IMR-90 (cell line): ENCODE results near the gene SIPA1. TPM values are rescaled to one million over a fixed set of nuclear protein-coding genes. Genes with fewer than 3 reads are reported as not detected.

Source experiments
- ATAC-seq: fragments of 200-7000 bp; cut with Tn5 transposase; 2 replicates; pipeline ENCODE4 v1.9.1; 2020; ENCODE audit warnings: low read depth, mild to moderate bottlenecking, moderate library complexity
- BruUV-seq: library from RNA; stranded (reverse); fragments of 400-500 nt; replicated peaks from 2 replicates; lab custom pipeline; 2021; lab: Mats Ljungman, UMichigan
- CTCF ChIA-PET: fragments of 300-600 bp; formaldehyde crosslinking; extraction: SDS; loops from one replicate; lab custom pipeline; 2021; ENCODE audit warnings: antibody characterized with exemption; lab: Yijun Ruan, JAX
- POLR2A ChIA-PET: fragments of 300-600 bp; sonication (Branson Sonifier 250); formaldehyde crosslinking; loops from one replicate; lab custom pipeline; 2022; ENCODE audit warnings: antibody characterized with exemption; ENCODE audit not compliant: unreplicated experiment; lab: Charles Lee
- DNase-seq: peaks from one replicate; pipeline ENCODE4 v3.0.0; 2013
- H2AFZ ChIP-seq: replicated peaks from 2 replicates; pipeline ENCODE3; 2013; ENCODE audit warnings: low read length, mild to moderate bottlenecking; ENCODE audit not compliant: poor library complexity
- H2AK5ac ChIP-seq: 2 replicates; pipeline ENCODE4 v1.6.1; 2013; ENCODE audit warnings: low read depth, low read length, inconsistent platforms
- H2AK9ac ChIP-seq: replicated peaks from 2 replicates; pipeline ENCODE3; 2013; ENCODE audit warnings: mild to moderate bottlenecking, low read depth, low read length, moderate library complexity; ENCODE audit not compliant: poor library complexity
- H2BK120ac ChIP-seq: 2 replicates; pipeline ENCODE4 v1.6.1; 2013; ENCODE audit warnings: low read depth, low read length, inconsistent platforms
- H2BK15ac ChIP-seq: 3 replicates; pipeline ENCODE4 v1.6.1; 2013; ENCODE audit warnings: low read depth, low read length, inconsistent platforms
- H2BK20ac ChIP-seq: 2 replicates; pipeline ENCODE4 v1.6.1; 2013; ENCODE audit warnings: low read depth, mild to moderate bottlenecking, inconsistent platforms, low read length, moderate library complexity
- H2BK5ac ChIP-seq: 2 replicates; pipeline ENCODE4 v1.6.1; 2013; ENCODE audit warnings: mild to moderate bottlenecking, low read depth, low read length, inconsistent platforms; ENCODE audit not compliant: poor library complexity, severe bottlenecking
- H3K14ac ChIP-seq: replicated peaks from 2 replicates; pipeline ENCODE4 v1.6.1; 2013; ENCODE audit warnings: low read depth, low read length, inconsistent platforms
- H3K18ac ChIP-seq: 2 replicates; pipeline ENCODE4 v1.6.1; 2013; ENCODE audit warnings: low read depth, low read length, control low read depth
- H3K23ac ChIP-seq: 2 replicates; pipeline ENCODE4 v1.6.1; 2013; ENCODE audit warnings: low read depth, low read length, inconsistent platforms
- H3K27ac ChIP-seq: 2 replicates; pipeline ENCODE4 v1.5.1; 2013; ENCODE audit warnings: mild to moderate bottlenecking, control low read depth, low read length; ENCODE audit not compliant: insufficient read depth
- H3K27me3 ChIP-seq: 2 replicates; pipeline ENCODE4 v1.6.1; 2013; ENCODE audit warnings: low read length; ENCODE audit not compliant: control insufficient read depth, insufficient read depth
- H3K36me3 ChIP-seq: 2 replicates; pipeline ENCODE4 v1.6.1; 2013; ENCODE audit warnings: low read length, mixed read lengths; ENCODE audit not compliant: control insufficient read depth, insufficient read depth
- H3K4ac ChIP-seq: 2 replicates; pipeline ENCODE4 v1.6.1; 2013; ENCODE audit warnings: low read depth, low read length, inconsistent platforms
- H3K4me1 ChIP-seq: 2 replicates; pipeline ENCODE4 v1.6.1; 2013; ENCODE audit warnings: low read length, mixed read lengths; ENCODE audit not compliant: control insufficient read depth, insufficient read depth
- H3K4me2 ChIP-seq: 2 replicates; pipeline ENCODE4 v1.6.1; 2013; ENCODE audit warnings: low read depth, mild to moderate bottlenecking, control low read depth, low read length, moderate library complexity
- H3K4me3 ChIP-seq: 2 replicates; pipeline ENCODE4 v1.5.1; 2013; ENCODE audit warnings: low read depth, mild to moderate bottlenecking, control low read depth, low read length, moderate library complexity; ENCODE audit not compliant: insufficient read depth
- H3K56ac ChIP-seq: 2 replicates; pipeline ENCODE4 v1.6.1; 2013; ENCODE audit warnings: low read length, inconsistent platforms; ENCODE audit not compliant: insufficient read depth; ENCODE audit errors: extremely low read depth
- H3K79me1 ChIP-seq, 2 experiments: 2 replicates each; pipeline ENCODE4 v1.6.1; 2013; ENCODE audit warnings: low read length in 2 of 2, inconsistent platforms in 1 of 2, low read depth in 1 of 2
- H3K9ac ChIP-seq: 2 replicates; pipeline ENCODE4 v1.6.1; 2013; ENCODE audit warnings: low read depth, low read length, control low read depth
- H3K9me1 ChIP-seq: 2 replicates; pipeline ENCODE4 v1.6.1; 2013; ENCODE audit warnings: low read length, inconsistent platforms; ENCODE audit not compliant: insufficient read depth
- H3K9me3 ChIP-seq: 2 replicates; pipeline ENCODE4 v1.6.1; 2013; ENCODE audit warnings: low read length; ENCODE audit not compliant: control insufficient read depth, insufficient read depth
- H4K20me1 ChIP-seq: 2 replicates; pipeline ENCODE4 v1.6.1; 2013; ENCODE audit warnings: low read length, inconsistent platforms; ENCODE audit not compliant: insufficient read depth
- H4K5ac ChIP-seq: 2 replicates; pipeline ENCODE4 v1.6.1; 2013; ENCODE audit warnings: mild to moderate bottlenecking, low read depth, low read length, control low read depth
- H4K8ac ChIP-seq, 2 experiments: 2 replicates each; pipeline ENCODE4 v1.6.1; 2013; ENCODE audit warnings: low read depth in 2 of 2, low read length in 2 of 2, control low read depth in 1 of 2, inconsistent platforms in 1 of 2
- H4K91ac ChIP-seq: 2 replicates; pipeline ENCODE4 v1.6.1; 2013; ENCODE audit warnings: low read depth, low read length, inconsistent platforms; ENCODE audit not compliant: insufficient read depth
- BHLHE40 ChIP-seq: fragments of 150-350 bp; IDR thresholded peaks from 2 replicates; pipeline ENCODE4 v1.6.1; 2016; ENCODE audit warnings: mild to moderate bottlenecking, low read depth, low read length
- CEBPB ChIP-seq: IDR thresholded peaks from 2 replicates; pipeline ENCODE4 v1.6.1; 2012; ENCODE audit warnings: low read depth, low read length, improper control_type of control experiment
- CHD1 ChIP-seq: IDR thresholded peaks from 2 replicates; pipeline ENCODE4 v1.6.1; 2012; ENCODE audit warnings: low read depth, low read length, improper control_type of control experiment
- CTCF ChIP-seq: conservative IDR thresholded peaks from 2 replicates; pipeline ENCODE4 v1.5.1; 2012; ENCODE audit warnings: mild to moderate bottlenecking, low read depth, low read length, improper control_type of control experiment
- ELK1 ChIP-seq: fragments of 150-350 bp; IDR thresholded peaks from 2 replicates; pipeline ENCODE4 v1.6.1; 2016; ENCODE audit warnings: low read depth, mild to moderate bottlenecking, low read length, moderate library complexity, borderline replicate concordance
- FOS ChIP-seq: fragments of 150-350 bp; IDR thresholded peaks from 2 replicates; pipeline ENCODE4 v1.6.1; 2016; ENCODE audit warnings: low read depth, low read length
- MAFK ChIP-seq: IDR thresholded peaks from 2 replicates; pipeline ENCODE4 v1.6.1; 2012; ENCODE audit warnings: low read depth, low read length, improper control_type of control experiment
- MAZ ChIP-seq: IDR thresholded peaks from 2 replicates; pipeline ENCODE4 v1.6.1; 2012; ENCODE audit warnings: low read depth, mild to moderate bottlenecking, low read length, improper control_type of control experiment, moderate library complexity, borderline replicate concordance
- MXI1 ChIP-seq: IDR thresholded peaks from 2 replicates; pipeline ENCODE4 v1.6.1; 2012; ENCODE audit warnings: low read depth, mild to moderate bottlenecking, low read length, moderate library complexity, borderline replicate concordance
- NFE2L2 ChIP-seq: fragments of 150-350 bp; IDR thresholded peaks from 2 replicates; pipeline ENCODE4 v1.6.1; 2016; ENCODE audit warnings: low read depth, mild to moderate bottlenecking, low read length
- POLR2A ChIP-seq: IDR thresholded peaks from 2 replicates; pipeline ENCODE4 v1.6.1; 2012; ENCODE audit warnings: mild to moderate bottlenecking, low read depth, low read length
- RAD21 ChIP-seq: IDR thresholded peaks from 2 replicates; pipeline ENCODE4 v1.6.1; 2012; ENCODE audit warnings: low read length, improper control_type of control experiment
- RCOR1 ChIP-seq: IDR thresholded peaks from 2 replicates; pipeline ENCODE4 v1.6.1; 2012; ENCODE audit warnings: mild to moderate bottlenecking, low read length, improper control_type of control experiment; ENCODE audit not compliant: insufficient replicate concordance
- RFX5 ChIP-seq: IDR thresholded peaks from 2 replicates; pipeline ENCODE4 v1.8.0; 2012; ENCODE audit warnings: low read depth, mild to moderate bottlenecking, low read length, moderate library complexity
- SMC3 ChIP-seq: fragments of 150-350 bp; IDR thresholded peaks from 2 replicates; pipeline ENCODE4 v1.6.1; 2016; ENCODE audit warnings: low read depth, mild to moderate bottlenecking, antibody characterized with exemption, low read length, moderate library complexity
- USF2 ChIP-seq: fragments of 150-350 bp; IDR thresholded peaks from 2 replicates; pipeline ENCODE4 v1.6.1; 2017; ENCODE audit warnings: mild to moderate bottlenecking, antibody characterized with exemption, low read length, low read depth
- WGBS, 2 experiments: methylation state at CpG; one replicate each; pipeline versions ENCODE4 v1.1.5 to v1.1.7; 2013; ENCODE audit warnings: missing lambda C conversion rate in 2 of 2; ENCODE audit not compliant: insufficient read length in 1 of 2; ENCODE audit errors: extremely low coverage in 2 of 2; 5-methylcytosine and 5-hydroxymethylcytosine counted together
- dilution Hi-C: fragments of 300-500 bp; cut with HindIII; formaldehyde crosslinking; loops from one replicate; pipeline ENCODE4 v1.14.3; 2018; ENCODE audit warnings: low sequenced_read_pairs; ENCODE audit not compliant: unreplicated experiment
- in situ Hi-C: fragments of 300-500 bp; cut with MboI; formaldehyde crosslinking; loops from 3 replicates; pipeline ENCODE4 v1.14.3; 2019; ENCODE audit warnings: low sequenced_read_pairs, inconsistent platforms, mixed read lengths
- intact Hi-C: fragments of 100-400 bp; cut with micrococcal nuclease; formaldehyde crosslinking; loops from 2 replicates; pipeline ENCODE4 v1.10.0; 2022
- polyA plus RNA-seq, 3 experiments: library from polyadenylated mRNA; depleted of rRNA; stranded (reverse); fragments of >200 nt; gene quantifications; 2 replicates each; pipeline ENCODE4 v1.2.3, GENCODE V29; 2012; ENCODE audit warnings: low replicate concordance in 1 of 3
- total RNA-seq: library from RNA; depleted of rRNA; stranded (reverse); fragments of >200 nt; gene quantifications from 2 replicates; pipeline ENCODE4 v1.2.3, GENCODE V29; 2012

Gene SIPA1
- total and polyA plus RNA-seq, 2 of the 4 experiments (the other 2 are of a cell fraction), result 10.6 to 39.7 TPM

- in situ Hi-C loops (no loop called here), dilution Hi-C loops (no loop called here), intact Hi-C loops (no loop called here)
- H3K27me3 ChIP-seq, result no peaks in the 10 kb centered on the region
- peak overlapping the region; percentile 29 for H2AFZ ChIP-seq
- H3K14ac ChIP-seq, result no peak overlapping the region
- H4K20me1 ChIP-seq, result peaks cover 41% of the 10 kb centered on the region
- no peaks in the 10 kb centered on the region for H3K9me3 ChIP-seq
- POLR2A ChIA-PET, result no interaction called here
- no peak overlapping the region for H2BK120ac ChIP-seq
- CTCF ChIA-PET, result no interaction called here
- H2AK5ac ChIP-seq, result peak overlapping the region; percentile 86
- H3K4ac ChIP-seq, result no peak overlapping the region
- H4K8ac ChIP-seq, result peak overlapping the region in 1 of 2 experiments; percentile 11; a peak in 1 of 4 replicates
- 0 out of 2 replicates have a peak, but pooled peaks cover 14% of the 10 kb centered on the region for H3K9me1 ChIP-seq
- H3K9ac ChIP-seq, result no peak overlapping the region; the same call in 1 of the 2 replicates
- H3K56ac ChIP-seq, result no peak overlapping the region
- H4K5ac ChIP-seq, result no peak overlapping the region
- BruUV-seq, result no TSS peak
- ATAC-seq, result no peak
- TF ChIP-seq BHLHE40 (no peak), SMC3 (no peak), MAZ (no peak), MXI1 (no peak), NFE2L2 (no peak), ELK1 (no peak), CTCF (no peak), MAFK (no peak), FOS (no peak), RCOR1 (no peak), POLR2A (no peak), RAD21 (no peak), USF2 (no peak), CEBPB (no peak), RFX5 (no peak), CHD1 (no peak)
- DNase-seq, result no peak
- H3K27ac ChIP-seq, result no peak overlapping the region; the same call in 1 of the 2 replicates
- H3K4me2 ChIP-seq, result peak overlapping the region; percentile 39
- no peak overlapping the region for H3K18ac ChIP-seq
- peaks cover 9 to 78% of the 10 kb centered on the region in 2 experiments for H3K79me1 ChIP-seq
- 86% methylated on average over 1 of the region's 7 CpGs; no CpG with 5 or more reads in 1 of the 2 experiments for WGBS, 2 experiments
- H4K91ac ChIP-seq, result no peak overlapping the region
- H3K4me1 ChIP-seq, result peaks cover 19% of the 10 kb centered on the region
- H2AK9ac ChIP-seq, result peak overlapping the region; percentile 100
- no peak overlapping the region for H3K4me3 ChIP-seq
- H2BK5ac ChIP-seq, result no peak overlapping the region
- H2BK20ac ChIP-seq, result no peak overlapping the region
- peaks cover 15% of the 10 kb centered on the region for H3K36me3 ChIP-seq
- H3K23ac ChIP-seq, result no peak overlapping the region
- no peak overlapping the region for H2BK15ac ChIP-seq
Measured at GRCh38 chr11:65612691-65613090, 25.2 kb upstream of the SIPA1 start.
